Measurements from ENCODE around the gene RWDD1.
A peak's percentile ranks its signal among the peaks of the same experiment; 100 is the strongest.
"Not testable (repeated sequence)": the region's sequence is repeated elsewhere in the genome, so short reads cannot be mapped to it uniquely, and the experiment has no call there.

RWDD1 gene

GRCh38 chr6:116561377-116562018, 9.8 kb upstream of the RWDD1 start:
- peak; percentile 16 for DNase-seq

GRCh38 chr6:116562019-116562403, 9.3 kb upstream of the RWDD1 start:
- DNase-seq = no peak

GRCh38 chr6:116562614-116563013, 8.7 kb upstream of the RWDD1 start:
- DNase-seq = no peak

GRCh38 chr6:116563830-116564229, 7.5 kb upstream of the RWDD1 start:
- DNase-seq = no peak

- DNase-seq = no peak
Observed at GRCh38 chr6:116564311-116564710, 7.0 kb upstream of the RWDD1 start.

GRCh38 chr6:116564921-116565872, 6.1 kb upstream of the RWDD1 start:
- DNase-seq = no peak

- DNase-seq = no peak
Observed at GRCh38 chr6:116568111-116568510, 3.2 kb upstream of the RWDD1 start.

- no peak for DNase-seq
Observed at GRCh38 chr6:116568821-116569755, 2.2 kb upstream of the RWDD1 start.

GRCh38 chr6:116571683-116572000, 338 bp downstream of the RWDD1 start:
- no peak for DNase-seq

GRCh38 chr6:116572162-116572561, 858 bp downstream of the RWDD1 start:
- peak; percentile 17 for DNase-seq

GRCh38 chr6:116575227-116575626, 3.9 kb downstream of the RWDD1 start:
- no peak for DNase-seq

- DNase-seq = no peak
Observed at GRCh38 chr6:116577486-116577885, 6.2 kb downstream of the RWDD1 start.

- DNase-seq = no peak
Observed at GRCh38 chr6:116578335-116578734, 7.0 kb downstream of the RWDD1 start.

GRCh38 chr6:116579143-116579542, 7.8 kb downstream of the RWDD1 start:
- no peak for DNase-seq

- no peak for DNase-seq
Observed at GRCh38 chr6:116580198-116580597, 8.9 kb downstream of the RWDD1 start.

- DNase-seq = no peak
Observed at GRCh38 chr6:116586276-116586675, 15.0 kb downstream of the RWDD1 start.

GRCh38 chr6:116586738-116587137, 15.4 kb downstream of the RWDD1 start:
- DNase-seq = no peak

GRCh38 chr6:116595247-116595646, 23.9 kb downstream of the RWDD1 start:
- DNase-seq = no peak

- DNase-seq = no peak
Observed at GRCh38 chr6:116596815-116597214, 25.5 kb downstream of the RWDD1 start.

GRCh38 chr6:116603916-116604315, 32.6 kb downstream of the RWDD1 start:
- not testable (repeated sequence) for DNase-seq

GRCh38 chr6:116604868-116605267, 33.6 kb downstream of the RWDD1 start:
- not testable (repeated sequence) for DNase-seq

- DNase-seq = no peak
Observed at GRCh38 chr6:116605935-116606334, 34.6 kb downstream of the RWDD1 start.

- DNase-seq = no peak
Observed at GRCh38 chr6:116611056-116611455, 39.8 kb downstream of the RWDD1 start.

All from DMS 273 treated with DMSO at 0.1 percent for 48 hours (cell line).